ENCODE results near the gene NXNL2.

The NXNL2 gene

GRCh38 chr9:88503081-88503844 lies 31.7 kb upstream of the NXNL2 start:
- no peak for TF ChIP-seq CTCF (IDR thresholded peaks at IDR 0.05; ENCODE audit: extremely low read depth, missing control alignments)

DNA sequence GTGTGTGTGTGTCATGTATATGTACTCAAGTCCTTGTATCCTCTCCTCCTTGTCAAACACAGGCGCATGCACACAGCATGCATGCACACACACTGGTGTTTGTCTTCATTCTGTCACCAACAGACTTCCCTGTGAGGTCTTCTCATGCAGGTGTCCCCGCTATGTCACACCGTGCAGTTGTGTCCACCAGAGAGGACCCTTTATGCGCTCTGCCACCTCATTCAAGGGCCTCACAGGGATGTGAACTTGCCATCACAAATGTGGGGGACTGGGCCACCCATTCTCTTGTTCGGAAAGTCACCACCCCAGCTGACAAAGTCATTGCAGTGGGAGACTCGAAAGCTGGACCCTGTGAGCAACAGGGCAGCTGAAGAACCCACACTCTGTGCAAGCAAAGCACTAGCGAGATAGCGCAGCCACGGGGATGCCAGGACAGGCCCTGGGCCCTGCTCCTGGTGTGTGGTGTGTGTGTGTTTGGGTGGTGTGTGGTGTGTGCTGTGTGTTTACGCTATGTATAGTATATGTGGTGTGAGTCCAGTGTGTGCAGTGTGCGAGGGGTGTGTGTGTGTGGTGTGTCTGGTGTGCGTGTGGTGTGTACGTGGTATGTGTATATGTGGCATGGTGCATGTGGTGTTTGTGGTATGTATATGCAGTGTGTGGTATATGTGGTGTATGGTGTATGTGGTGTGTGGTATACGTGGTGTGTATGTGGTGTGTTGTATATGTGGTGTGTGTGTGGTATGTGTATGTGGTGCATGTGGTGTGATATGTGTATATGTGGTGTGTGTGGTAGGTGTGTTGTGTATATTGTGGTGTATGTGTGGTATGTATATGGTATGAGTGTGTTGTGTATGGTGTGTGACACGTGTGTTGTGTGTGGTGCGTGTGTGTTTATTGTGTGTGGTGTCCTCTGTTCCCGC lies 30.9 kb upstream of the NXNL2 start:
- no peak for TF ChIP-seq CTCF (IDR thresholded peaks at IDR 0.05; ENCODE audit: extremely low read depth, missing control alignments)

More at GRCh38 chr9:88503081-88503844, 31.7 kb upstream of the NXNL2 start:
- no peak for DNase-seq (ENCODE audit: low spot score)

GRCh38 chr9:88508326-88508725 lies 26.7 kb upstream of the NXNL2 start:
- DNase-seq (ENCODE audit: low spot score) = no peak
- TF ChIP-seq CTCF (IDR thresholded peaks at IDR 0.05; ENCODE audit: extremely low read depth, missing control alignments) = no peak

More for the DNA sequence above, 30.9 kb upstream of the NXNL2 start:
- DNase-seq (ENCODE audit: low spot score) = no peak

- DNase-seq (ENCODE audit: low spot score) = no peak
- no peak for TF ChIP-seq CTCF (IDR thresholded peaks at IDR 0.05; ENCODE audit: extremely low read depth, missing control alignments)
Measured at GRCh38 chr9:88511906-88512305, 23.1 kb upstream of the NXNL2 start.

- no peak for DNase-seq (ENCODE audit: low spot score)
- no peak for TF ChIP-seq CTCF (IDR thresholded peaks at IDR 0.05; ENCODE audit: extremely low read depth, missing control alignments)
Measured at GRCh38 chr9:88514247-88514646, 20.7 kb upstream of the NXNL2 start.

DNA sequence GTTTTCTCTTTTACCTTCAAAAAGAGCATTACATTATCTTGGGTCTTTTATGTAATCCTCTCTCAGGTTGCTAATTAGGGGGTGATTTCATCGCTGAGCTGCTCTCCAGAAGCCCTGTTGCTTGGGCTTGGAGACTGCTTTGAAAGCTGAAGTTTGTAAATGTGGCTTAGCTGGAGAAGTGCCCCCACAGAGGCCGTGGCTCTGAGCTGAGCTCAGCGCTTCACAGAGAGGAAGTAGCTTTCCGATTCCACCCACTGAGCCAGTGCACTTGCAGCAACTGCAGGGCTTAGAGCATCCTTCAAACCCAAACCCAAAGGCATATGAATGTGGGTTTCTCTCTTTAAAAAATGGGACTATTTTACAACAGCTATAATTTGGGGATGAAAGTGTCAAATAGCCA lies 13.7 kb upstream of the NXNL2 start:
- no peak for TF ChIP-seq CTCF (IDR thresholded peaks at IDR 0.05; ENCODE audit: extremely low read depth, missing control alignments)
- no peak for DNase-seq (ENCODE audit: low spot score)

DNA sequence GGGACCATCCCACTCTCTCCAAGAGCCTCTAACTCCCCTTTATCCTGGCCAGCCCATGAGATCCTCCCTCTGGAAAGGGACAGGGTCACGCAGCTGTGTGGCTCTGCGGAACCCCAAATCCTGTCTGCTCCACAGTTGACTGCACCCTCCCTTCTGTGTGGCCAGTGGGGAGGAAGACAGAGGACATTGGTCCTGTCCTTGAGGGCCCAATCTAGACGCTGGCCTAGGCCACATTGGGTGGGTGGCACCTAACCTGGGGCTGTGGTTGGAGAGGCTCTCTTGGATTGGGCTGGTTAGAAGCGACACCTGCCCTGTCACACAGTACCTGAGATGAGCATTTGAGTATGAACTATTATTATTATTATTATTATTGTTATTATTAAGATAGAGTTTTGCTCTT lies 12.6 kb upstream of the NXNL2 start:
- DNase-seq (ENCODE audit: low spot score) = no peak
- no peak for TF ChIP-seq CTCF (IDR thresholded peaks at IDR 0.05; ENCODE audit: extremely low read depth, missing control alignments)

All from GM20000 (cell line).